Vagina (tissue), 2 donors: ENCODE results near the gene RAPGEF6.

Experiments
- CTCF ChIP-seq, 3 experiments: fragments of 450-650 bp in 2 of 3; fragments of 200-600 bp in 1 of 3; sonication (generic) in 1 of 3; IDR thresholded peaks; one replicate each; pipeline ENCODE4 v1.5.1; 2017 to 2019; ENCODE audit warnings: antibody characterized with exemption in 3 of 3, mild to moderate bottlenecking in 2 of 3, moderate library complexity in 2 of 3
- POLR2A ChIP-seq, 2 donors: fragments of 450-650 bp; IDR thresholded peaks; one replicate each; pipeline ENCODE4 v1.6.1; 2017; ENCODE audit warnings: antibody characterized with exemption in 2 of 2, mild to moderate bottlenecking in 2 of 2, moderate library complexity in 2 of 2

GRCh38 chr5:131509801-131510200 lies 125.2 kb downstream of the RAPGEF6 start:
- no peak for TF ChIP-seq CTCF (IDR thresholded peaks at IDR 0.05)
- TF ChIP-seq POLR2A (IDR thresholded peaks at IDR 0.05): no peak
